HG02852 (cell line): ENCODE measurements around the gene TAF9.
A peak's percentile ranks its signal among the peaks of the same experiment; 100 is the strongest.
"Not testable (repeated sequence)": the region's sequence is repeated elsewhere in the genome, so short reads cannot be mapped to it uniquely, and the experiment has no call there.

Source experiments
- ATAC-seq: cut with Tn5 transposase; IDR thresholded peaks from one replicate; pipeline ENCODE4 v1.9.1; 2021; ENCODE audit warnings: mild to moderate bottlenecking, moderate library complexity; ENCODE audit not compliant: unreplicated experiment

Gene TAF9

GRCh38 chr5:69341520-69342161 lies 27.7 kb downstream of the TAF9 start:
- no peak for ATAC-seq

- ATAC-seq = no peak
These were observed 33.9 kb downstream of the TAF9 start for GRCh38 chr5:69335341-69335935.

- peak; percentile 50 for ATAC-seq
These were observed 34.5 kb downstream of the TAF9 start for GRCh38 chr5:69334793-69335268.

- not testable (repeated sequence) for ATAC-seq
These were observed 35.5 kb downstream of the TAF9 start for GRCh38 chr5:69333668-69334315.

GRCh38 chr5:69331528-69332445 lies 37.5 kb downstream of the TAF9 start:
- ATAC-seq = no peak

GRCh38 chr5:69329905-69330489 lies 39.3 kb downstream of the TAF9 start:
- ATAC-seq = no peak

- ATAC-seq = no peak
These were observed 43.0 kb downstream of the TAF9 start for GRCh38 chr5:69326365-69326764.

GRCh38 chr5:69317391-69317790 lies 51.9 kb downstream of the TAF9 start:
- ATAC-seq = no peak

GRCh38 chr5:69315972-69316371 lies 53.3 kb downstream of the TAF9 start:
- no peak for ATAC-seq
